GM23248 (cell line): ENCODE data around the gene MYO16.

Experiments used
- EZH2 ChIP-seq: fragments of 200-600 bp; sonication (generic); IDR thresholded peaks from 2 replicates; pipeline ENCODE4 v1.6.1; 2018; ENCODE audit warnings: antibody characterized with exemption, mild to moderate bottlenecking; ENCODE audit not compliant: insufficient read depth, poor library complexity, severe bottlenecking
- EZH2phosphoT487 ChIP-seq: fragments of 200-600 bp; sonication (generic); IDR thresholded peaks from 2 replicates; pipeline ENCODE4 v1.6.1; 2018; ENCODE audit warnings: antibody characterized with exemption, moderate library complexity, mild to moderate bottlenecking, low read depth; ENCODE audit not compliant: insufficient read depth

GRCh38 chr13:108686027-108686426 is 56.6 kb downstream of the MYO16 start:
- no peak for TF ChIP-seq EZH2
- no peak for TF ChIP-seq EZH2phosphoT487
